Left colon (tissue), 2 donors: Measurements from ENCODE around the gene THRSP. TPM values are rescaled to one million over a fixed set of nuclear protein-coding genes. Genes with fewer than 3 reads are reported as not detected.

Experiments
- total RNA-seq, 2 donors: library from RNA; stranded (reverse); fragmentation: NEBNext Ultra II Directional; extraction: Animal tissue kit (Norgen Biotek cat#: 25700); gene quantifications; one replicate each; pipeline ENCODE4 v1.2.1, GENCODE V29; 2021
- donor health status: DM: no; HTN: no; CAD: no.
- donor health status: DM: yes; HTN: yes; CAD: no.

The THRSP gene
- total RNA-seq, 2 donors from 2014 or later = 0.22 TPM; not detected in 1

Other genes starting within 250 kb of the THRSP start
- gene RSF1, start 243.1 kb upstream of the THRSP start, total RNA-seq = 10 to 100 TPM; 47.5 to 47.7 TPM
- gene AAMDC, start 242.7 kb upstream of the THRSP start, total RNA-seq = 10 to 100 TPM; 20.6 to 36.1 TPM
- 10 to 100 TPM; 23.2 to 23.4 TPM for gene INTS4, start 69.2 kb upstream of the THRSP start, total RNA-seq
- 10 to 100 TPM; 11.9 to 13.8 TPM for gene KCTD14, start 40.6 kb upstream of the THRSP start, total RNA-seq
- 100 to 1,000 TPM; 208 to 225 TPM for gene NDUFC2, start 16.0 kb downstream of the THRSP start, total RNA-seq
- gene ALG8, start 75.8 kb downstream of the THRSP start, total RNA-seq = 10 to 100 TPM; 22.1 to 29.0 TPM
- gene KCTD21, start 124.8 kb downstream of the THRSP start, total RNA-seq = 10 to 100 TPM in 1 of 2 donors, 1 to 10 TPM in 1; 7.7 to 10.1 TPM
- 1 to 10 TPM; 5.4 to 7.4 TPM for gene USP35, start 125.1 kb downstream of the THRSP start, total RNA-seq